Measurements from ENCODE around the gene TSPAN5.

Gene TSPAN5

DNA sequence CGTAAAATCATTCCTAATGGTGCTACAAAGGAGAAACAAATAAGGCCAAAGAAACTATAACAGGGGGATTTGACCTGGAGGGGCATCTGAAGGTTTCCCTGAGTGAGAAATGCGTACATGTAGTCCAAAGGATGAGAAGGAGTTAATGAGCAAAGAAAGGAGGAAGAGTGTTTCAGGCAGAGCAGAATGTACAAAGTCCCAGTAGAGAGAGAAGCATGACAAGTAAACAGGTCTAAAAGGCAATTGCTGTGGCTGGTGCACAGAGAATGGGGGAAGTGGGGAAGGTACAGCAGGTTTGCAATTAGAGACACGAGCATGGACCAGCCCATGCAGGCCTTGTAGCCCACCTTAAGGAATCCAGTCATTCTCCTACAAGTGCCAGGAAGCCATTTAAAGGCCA is 145.5 kb downstream of the TSPAN5 start:
- H4K20me1 ChIP-seq (ENCODE audit: low read depth, low read length), result no peaks in the 10 kb centered on the region
- no peak overlapping the region for H3K4me3 ChIP-seq (ENCODE audit: insufficient read depth, low read length, poor library complexity, severe bottlenecking)
- no peaks in the 10 kb centered on the region for H3K9me2 ChIP-seq (replicated peaks; ENCODE audit: insufficient read depth, low read length)
- no peak for TF ChIP-seq EZH2phosphoT487 (conservative IDR thresholded peaks at IDR 0.05; ENCODE audit: low read length)
- TF ChIP-seq, protein P1, sequence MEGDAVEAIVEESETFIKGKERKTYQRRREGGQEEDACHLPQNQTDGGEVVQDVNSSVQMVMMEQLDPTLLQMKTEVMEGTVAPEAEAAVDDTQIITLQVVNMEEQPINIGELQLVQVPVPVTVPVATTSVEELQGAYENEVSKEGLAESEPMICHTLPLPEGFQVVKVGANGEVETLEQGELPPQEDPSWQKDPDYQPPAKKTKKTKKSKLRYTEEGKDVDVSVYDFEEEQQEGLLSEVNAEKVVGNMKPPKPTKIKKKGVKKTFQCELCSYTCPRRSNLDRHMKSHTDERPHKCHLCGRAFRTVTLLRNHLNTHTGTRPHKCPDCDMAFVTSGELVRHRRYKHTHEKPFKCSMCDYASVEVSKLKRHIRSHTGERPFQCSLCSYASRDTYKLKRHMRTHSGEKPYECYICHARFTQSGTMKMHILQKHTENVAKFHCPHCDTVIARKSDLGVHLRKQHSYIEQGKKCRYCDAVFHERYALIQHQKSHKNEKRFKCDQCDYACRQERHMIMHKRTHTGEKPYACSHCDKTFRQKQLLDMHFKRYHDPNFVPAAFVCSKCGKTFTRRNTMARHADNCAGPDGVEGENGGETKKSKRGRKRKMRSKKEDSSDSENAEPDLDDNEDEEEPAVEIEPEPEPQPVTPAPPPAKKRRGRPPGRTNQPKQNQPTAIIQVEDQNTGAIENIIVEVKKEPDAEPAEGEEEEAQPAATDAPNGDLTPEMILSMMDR (IDR thresholded peaks at IDR 0.05; ENCODE audit: insufficient read depth, low read length, poor library complexity, severe bottlenecking), result no peak
- no peaks in the 10 kb centered on the region for H3F3A ChIP-seq (ENCODE audit: insufficient read depth)
- H3K79me2 ChIP-seq (ENCODE audit: insufficient read depth, low read length), result no peaks in the 10 kb centered on the region
- no peak overlapping the region for H3K4me2 ChIP-seq (ENCODE audit: low read depth, low read length, poor library complexity, severe bottlenecking)
- no peaks in the 10 kb centered on the region for H3K27me3 ChIP-seq (ENCODE audit: low read length)
- H3K27ac ChIP-seq (ENCODE audit: low read depth, low read length), result no peak overlapping the region
- H3K36me3 ChIP-seq (ENCODE audit: low read length), result no peaks in the 10 kb centered on the region
- H2AFZ ChIP-seq (ENCODE audit: low read depth, low read length, severe bottlenecking), result no peak overlapping the region
- H3K9me3 ChIP-seq (ENCODE audit: insufficient read depth, low read length), result no peaks in the 10 kb centered on the region
- no peak overlapping the region for H3K9ac ChIP-seq (ENCODE audit: low read length)

DNA sequence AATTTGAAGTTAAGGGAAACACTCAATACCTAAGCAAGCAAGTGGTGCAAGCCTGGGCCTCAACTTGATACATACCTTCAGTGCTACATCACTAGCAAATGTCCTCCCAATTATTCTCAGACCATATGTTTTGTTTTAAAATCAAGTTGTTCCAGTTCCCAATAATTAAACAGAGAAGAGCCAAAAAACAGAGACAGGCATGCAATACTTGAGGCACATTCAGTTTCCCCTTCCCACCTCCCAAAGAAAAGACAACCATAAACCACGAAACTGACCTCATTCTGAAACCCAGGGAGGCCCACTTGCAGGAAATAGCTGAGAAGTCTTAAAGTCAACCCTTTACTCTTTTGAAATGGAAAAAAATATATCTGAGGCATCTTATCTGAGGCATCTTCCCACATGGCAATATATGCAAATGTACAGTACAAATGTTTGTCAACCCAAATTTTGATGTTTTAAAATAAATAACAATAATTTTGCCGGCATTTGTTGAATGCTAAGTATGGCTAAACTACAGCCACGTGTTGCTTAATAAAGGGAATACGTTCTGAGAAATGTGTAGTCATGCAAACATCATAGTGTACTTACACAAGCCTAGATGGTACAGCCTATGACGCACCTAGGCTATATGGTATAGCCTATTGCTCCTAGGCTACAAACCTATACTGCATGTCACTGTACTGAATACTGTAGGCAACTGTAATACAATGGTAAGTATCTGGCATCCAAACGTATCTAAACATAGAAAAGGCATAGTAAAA is 147.5 kb downstream of the TSPAN5 start:
- Histone ChIP-seq H3K9ac (ENCODE audit: low read length) (no peak overlapping the region), H3K79me2 (ENCODE audit: insufficient read depth, low read length) (no peaks in the 10 kb centered on the region), H3K36me3 (ENCODE audit: low read length) (no peaks in the 10 kb centered on the region), H3K9me2 (replicated peaks; ENCODE audit: insufficient read depth, low read length) (no peaks in the 10 kb centered on the region), H3F3A (ENCODE audit: insufficient read depth) (no peaks in the 10 kb centered on the region), H3K4me2 (ENCODE audit: low read depth, low read length, poor library complexity, severe bottlenecking) (no peak overlapping the region), H3K9me3 (ENCODE audit: insufficient read depth, low read length) (no peaks in the 10 kb centered on the region), H3K27me3 (ENCODE audit: low read length) (no peaks in the 10 kb centered on the region), H3K27ac (ENCODE audit: low read depth, low read length) (no peak overlapping the region), H4K20me1 (ENCODE audit: low read depth, low read length) (no peaks in the 10 kb centered on the region), H3K4me3 (ENCODE audit: insufficient read depth, low read length, poor library complexity, severe bottlenecking) (no peak overlapping the region), H2AFZ (ENCODE audit: low read depth, low read length, severe bottlenecking) (no peak overlapping the region)
- no peak for TF ChIP-seq EZH2phosphoT487 (conservative IDR thresholded peaks at IDR 0.05; ENCODE audit: low read length)
- TF ChIP-seq, protein P1 (IDR thresholded peaks at IDR 0.05; ENCODE audit: insufficient read depth, low read length, poor library complexity, severe bottlenecking), result no peak

DNA sequence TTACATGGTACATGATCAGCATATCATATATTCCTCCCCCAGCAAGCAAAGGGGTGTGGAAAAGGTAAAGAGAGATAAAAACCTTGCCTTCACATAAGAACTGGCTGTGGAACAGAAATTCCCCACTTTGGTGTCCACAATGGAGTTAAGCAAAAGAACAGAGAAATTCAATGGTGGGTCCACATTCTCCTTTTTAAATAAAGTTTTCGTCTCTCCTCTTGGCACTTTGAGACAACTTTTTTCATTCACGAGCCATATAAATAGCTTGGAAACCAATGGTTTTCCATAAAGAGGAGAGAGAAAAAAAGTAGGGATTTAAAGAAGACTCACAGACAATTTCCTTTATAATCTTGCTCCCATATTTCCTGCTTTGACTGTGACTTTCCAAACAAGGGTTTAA is 148.1 kb downstream of the TSPAN5 start:
- no peak overlapping the region for H3K4me2 ChIP-seq (ENCODE audit: low read depth, low read length, poor library complexity, severe bottlenecking)
- H3K9me3 ChIP-seq (ENCODE audit: insufficient read depth, low read length), result no peaks in the 10 kb centered on the region
- no peaks in the 10 kb centered on the region for H3K79me2 ChIP-seq (ENCODE audit: insufficient read depth, low read length)
- no peaks in the 10 kb centered on the region for H3K36me3 ChIP-seq (ENCODE audit: low read length)
- H3K27me3 ChIP-seq (ENCODE audit: low read length), result no peaks in the 10 kb centered on the region
- no peaks in the 10 kb centered on the region for H3K9me2 ChIP-seq (replicated peaks; ENCODE audit: insufficient read depth, low read length)
- no peaks in the 10 kb centered on the region for H4K20me1 ChIP-seq (ENCODE audit: low read depth, low read length)
- no peak overlapping the region for H3K4me3 ChIP-seq (ENCODE audit: insufficient read depth, low read length, poor library complexity, severe bottlenecking)
- TF ChIP-seq EZH2phosphoT487 (conservative IDR thresholded peaks at IDR 0.05; ENCODE audit: low read length), result no peak
- TF ChIP-seq, protein P1 (IDR thresholded peaks at IDR 0.05; ENCODE audit: insufficient read depth, low read length, poor library complexity, severe bottlenecking), result no peak
- H3F3A ChIP-seq (ENCODE audit: insufficient read depth), result no peaks in the 10 kb centered on the region
- no peak overlapping the region for H3K9ac ChIP-seq (ENCODE audit: low read length)
- no peak overlapping the region for H3K27ac ChIP-seq (ENCODE audit: low read depth, low read length)
- H2AFZ ChIP-seq (ENCODE audit: low read depth, low read length, severe bottlenecking), result no peak overlapping the region

All from SU-DHL-6 (cell line).